ENCODE data around the gene MAP3K14. TPM values are rescaled to one million over a fixed set of nuclear protein-coding genes. Genes with fewer than 3 reads are reported as not detected.

MAP3K14 gene
- total and polyA plus RNA-seq, 10 of the 15 experiments (the other 5 are each of a cell fraction or from before 2014, with no cell fraction given) = 2.1 to 33.3 (median 19.7) TPM

- WGBS (ENCODE audit: insufficient coverage, insufficient replicate concordance, low lambda C conversion rate, missing lambda C conversion rate) = 94% methylated on average over 21 of the region's 21 CpGs
- ChIA-PET CTCF (interaction anchor here (0.9 to 4.8 kb wide), 3 partner anchors 10 to 110 kb away, joined by 3 to 36 read pairs (median 20); partner anchors contain the start of genes ACBD4 and FMNL1), POLR2A (interaction anchor here (3.8 kb wide), 1 partner anchor 17 kb away, joined by 18 read pairs; no protein-coding TSS in a partner anchor), SMC1A (ENCODE audit: uncharacterized antibody, unreplicated experiment) (no interaction called here), RAD21 (ENCODE audit: unreplicated experiment) (no interaction called here)
- no peaks in the 10 kb centered on the region for H3K27me3 ChIP-seq (replicated peaks in 1 of 2; ENCODE audit: control insufficient read depth in 2 of 2, insufficient read depth in 2 of 2, low read length in 1 of 2)
- H3K36me3 ChIP-seq (ENCODE audit: control insufficient read depth in 2 of 2, insufficient read depth in 2 of 2, low read length in 1 of 2) = peaks cover 6 to 44% of the 10 kb centered on the region in 2 experiments; a peak in 3 of 4 replicates
- TF ChIP-seq POLR2AphosphoS5 (IDR thresholded peaks at IDR 0.05; ENCODE audit: low read length) (peak; percentile 60; the same call in 1 of the 2 replicates), STAT1 (conservative IDR thresholded peaks at IDR 0.05) (no peak), POLR2A (IDR thresholded peaks at IDR 0.05; ENCODE audit: low read depth, low read length) (peak; percentile 37; the same call in 1 of the 2 replicates)
- intact Hi-C loops (cut with micrococcal nuclease; ENCODE audit: unreplicated experiment) (no loop called here), in situ Hi-C loops (cut with MboI) (no loop called here)
- no peak overlapping the region for H3K4me3 ChIP-seq
- peaks cover 14% of the 10 kb centered on the region for H3K4me1 ChIP-seq (ENCODE audit: control insufficient read depth, insufficient read depth, low read length)
- no peaks in the 10 kb centered on the region for H3K9me3 ChIP-seq (replicated peaks; ENCODE audit: control insufficient read depth, insufficient read depth, low read length)
- no peak overlapping the region for H3K4me2 ChIP-seq (ENCODE audit: control insufficient read depth, insufficient read depth)
- no peak overlapping the region for H3K9ac ChIP-seq (ENCODE audit: control insufficient read depth, insufficient read depth, low read length)
- no peak for ATAC-seq
- no TSS peak for BruUV-seq (replicated peaks)
- peaks cover 13% of the 10 kb centered on the region for H3K79me2 ChIP-seq (ENCODE audit: control insufficient read depth, insufficient read depth, low read length)
- no peak for FAIRE-seq
- no peaks in the 10 kb centered on the region for H4K20me1 ChIP-seq (ENCODE audit: control insufficient read depth, insufficient read depth)
- no peak overlapping the region for H2AFZ ChIP-seq (ENCODE audit: control insufficient read depth, low read depth, low read length)
- H3K27ac ChIP-seq (ENCODE audit: control insufficient read depth, insufficient read depth) = no peak overlapping the region
- DNase-seq (ENCODE audit: low read depth, low spot score) = no peak
Observed at GRCh38 chr17:45244725-45245656, 71.8 kb downstream of the MAP3K14 start.

GRCh38 chr17:45243750-45244149 is 73.1 kb downstream of the MAP3K14 start:
- peaks cover 6% of the 10 kb centered on the region for H3K4me1 ChIP-seq (ENCODE audit: control insufficient read depth, insufficient read depth, low read length)
- intact Hi-C loops (cut with micrococcal nuclease; ENCODE audit: unreplicated experiment) = no loop called here
- WGBS (ENCODE audit: insufficient coverage, insufficient replicate concordance, low lambda C conversion rate, missing lambda C conversion rate) = 92% methylated on average over 18 of the region's 18 CpGs
- FAIRE-seq (no peak), DNase-seq (ENCODE audit: low read depth, low spot score) (no peak), ATAC-seq (no peak)
- no peak overlapping the region for H2AFZ ChIP-seq (ENCODE audit: control insufficient read depth, low read depth, low read length)
- peaks cover 14 to 49% of the 10 kb centered on the region in 2 experiments; a peak in 3 of 4 replicates for H3K36me3 ChIP-seq (ENCODE audit: control insufficient read depth in 2 of 2, insufficient read depth in 2 of 2, low read length in 1 of 2)
- peaks cover 8% of the 10 kb centered on the region for H3K79me2 ChIP-seq (ENCODE audit: control insufficient read depth, insufficient read depth, low read length)
- BruUV-seq (replicated peaks) = no TSS peak
- no peak overlapping the region for H3K4me2 ChIP-seq (ENCODE audit: control insufficient read depth, insufficient read depth)
- no peaks in the 10 kb centered on the region for H4K20me1 ChIP-seq (ENCODE audit: control insufficient read depth, insufficient read depth)
- no peak overlapping the region for H3K27ac ChIP-seq (ENCODE audit: control insufficient read depth, insufficient read depth)
- ChIA-PET SMC1A (ENCODE audit: uncharacterized antibody, unreplicated experiment) (no interaction called here), RAD21 (ENCODE audit: unreplicated experiment) (no interaction called here), CTCF (no interaction called here), POLR2A (no interaction called here)
- TF ChIP-seq FOXK2 (IDR thresholded peaks at IDR 0.05) (no peak), IKZF1 (conservative IDR thresholded peaks at IDR 0.05) (no peak), POLR2A (IDR thresholded peaks at IDR 0.05; ENCODE audit: low read depth, low read length) (peak; percentile 30; the same call in 1 of the 2 replicates), PKNOX1 (IDR thresholded peaks at IDR 0.05) (no peak)
- in situ Hi-C loops (cut with MboI) = no loop called here
- H3K9me3 ChIP-seq (replicated peaks; ENCODE audit: control insufficient read depth, insufficient read depth, low read length) = no peaks in the 10 kb centered on the region
- H3K9ac ChIP-seq (ENCODE audit: control insufficient read depth, insufficient read depth, low read length) = no peak overlapping the region
- H3K27me3 ChIP-seq (replicated peaks in 1 of 2; ENCODE audit: control insufficient read depth in 2 of 2, insufficient read depth in 2 of 2, low read length in 1 of 2) = no peaks in the 10 kb centered on the region
- no peak overlapping the region for H3K4me3 ChIP-seq

Measured in GM12878 (cell line).